Midbrain (tissue), 1 donor: Measurements from ENCODE around the gene KIF3A.

ENCODE experiments used
- DNase-seq: peaks from one replicate; lab custom pipeline; 2025; lab: John Stamatoyannopoulos, UW

The KIF3A gene

DNA sequence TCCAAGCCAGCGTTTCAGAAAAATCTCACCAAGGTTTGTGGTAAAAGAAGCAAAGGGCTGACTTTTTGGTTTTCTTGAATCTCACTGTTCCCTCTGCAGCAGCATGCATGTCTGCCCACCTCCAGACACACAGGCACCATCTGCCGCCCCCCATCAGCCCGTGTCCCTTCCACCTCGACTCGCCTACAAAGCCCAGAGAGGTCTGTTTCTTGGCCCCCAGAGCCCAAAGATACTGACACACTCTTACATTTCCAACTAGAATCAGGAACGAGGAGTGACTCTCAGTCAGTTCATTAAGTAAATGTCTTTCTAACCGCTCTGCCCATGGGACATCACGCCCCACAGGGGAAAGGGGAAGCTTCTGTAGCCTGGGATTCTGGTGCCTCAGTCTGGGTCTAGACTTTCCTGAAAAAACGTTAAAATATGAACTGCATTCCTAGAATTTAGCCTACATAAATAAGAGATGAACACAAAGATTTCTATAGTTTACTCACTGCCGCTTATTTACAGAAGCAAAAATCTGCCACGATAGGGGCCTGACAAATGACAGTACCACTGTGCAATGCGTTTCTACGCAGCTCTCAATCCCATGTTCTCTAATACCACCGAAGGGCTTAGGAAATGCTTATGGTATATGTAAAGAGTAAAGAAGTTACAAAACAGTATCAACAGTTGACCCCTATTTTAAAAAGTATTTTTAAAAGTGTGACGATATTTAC, 59.5 kb downstream of the KIF3A start:
- no peak for DNase-seq

GRCh38 chr5:132677191-132677590, 60.2 kb downstream of the KIF3A start:
- no peak for DNase-seq

DNA sequence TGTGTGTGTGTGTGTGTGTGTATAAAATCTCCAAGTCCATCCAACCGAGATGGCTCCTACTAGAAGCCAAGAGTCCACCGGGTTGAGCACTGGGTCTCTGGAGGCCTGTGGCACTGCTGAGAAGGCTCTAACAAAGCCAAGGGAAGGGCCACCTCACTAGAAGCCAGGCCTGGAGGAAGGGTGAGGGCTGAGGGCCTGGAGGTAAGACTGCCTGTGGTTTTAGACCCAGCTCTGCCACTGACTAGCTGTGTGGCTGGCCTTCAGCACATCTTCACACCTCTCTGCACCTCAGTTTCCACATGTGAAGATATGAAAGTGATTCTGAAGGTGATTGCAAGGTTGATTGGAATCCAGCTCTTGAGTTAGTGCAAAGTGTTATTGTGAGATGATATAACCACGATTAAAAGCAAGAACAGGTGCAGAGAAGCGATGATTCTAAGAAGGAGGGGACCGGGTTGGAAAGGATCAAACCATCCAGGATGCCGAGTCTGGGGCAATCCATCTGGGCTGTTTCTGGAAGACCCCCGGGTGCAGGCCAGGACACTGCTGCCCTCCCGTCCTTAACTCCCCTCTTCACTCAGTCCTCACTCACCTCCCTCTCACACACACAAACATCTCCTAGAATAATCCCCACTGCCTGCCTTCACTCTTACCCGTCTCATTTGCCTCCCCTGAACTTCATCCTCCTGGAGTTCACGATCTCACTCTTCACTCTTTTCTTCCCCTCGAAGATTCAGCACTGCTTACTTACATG, 61.2 kb downstream of the KIF3A start:
- no peak for DNase-seq

GRCh38 chr5:132674671-132675506, 62.5 kb downstream of the KIF3A start:
- no peak for DNase-seq

DNA sequence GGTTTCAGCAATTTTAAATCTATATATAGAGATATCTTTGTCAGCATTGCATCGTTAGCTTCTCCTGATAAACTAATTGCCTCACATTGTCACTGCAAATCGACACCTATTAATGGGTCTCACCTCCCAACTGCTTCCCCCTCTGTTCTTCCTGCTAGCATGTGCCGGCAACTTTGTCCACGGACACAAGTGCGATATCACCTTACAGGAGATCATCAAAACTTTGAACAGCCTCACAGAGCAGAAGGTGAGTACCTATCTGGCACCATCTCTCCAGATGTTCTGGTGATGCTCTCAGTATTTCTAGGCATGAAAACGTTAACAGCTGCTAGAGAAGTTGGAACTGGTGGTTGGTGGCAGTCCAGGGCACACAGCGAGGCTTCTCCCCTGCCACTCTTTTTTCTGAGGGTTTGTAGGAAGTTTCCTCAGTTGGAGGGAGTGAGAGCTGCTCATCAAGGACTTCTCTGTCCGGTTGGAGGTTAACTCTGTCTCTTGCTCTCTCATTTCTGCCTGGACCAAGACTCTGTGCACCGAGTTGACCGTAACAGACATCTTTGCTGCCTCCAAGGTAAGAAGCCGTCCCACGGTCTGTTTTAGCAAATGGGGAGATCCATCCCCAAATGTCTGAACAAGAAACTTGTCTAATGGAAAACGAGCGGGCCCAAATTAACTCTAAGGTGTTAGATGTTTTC, 63.3 kb downstream of the KIF3A start, which contains the start of gene IL4:
Gene IL4 (plus strand): TSS at position 51 of the 692 bp plus-strand sequence. CDS start 62 bp downstream, at position 113.
- no peak for DNase-seq

- no peak for DNase-seq
These were observed 63.9 kb downstream of the KIF3A start for GRCh38 chr5:132673488-132673887.

DNA sequence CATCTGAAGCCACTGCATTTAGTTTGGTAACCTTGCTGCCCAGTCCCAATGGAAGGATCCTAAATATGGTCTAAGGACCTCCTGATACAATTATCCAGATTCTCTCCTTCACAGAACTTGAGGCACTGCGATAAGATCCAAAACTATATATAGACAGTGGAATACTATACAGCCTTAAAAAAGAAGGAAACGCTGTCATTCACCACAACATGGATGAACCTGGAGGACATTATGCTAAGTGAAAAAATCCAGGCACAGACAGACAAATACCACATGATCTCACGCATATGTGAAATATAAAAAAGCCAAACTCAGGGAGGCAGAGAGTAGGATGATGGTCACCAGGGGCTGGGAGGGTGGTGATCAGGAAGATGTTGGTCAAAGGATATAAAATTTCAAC, 66.3 kb downstream of the KIF3A start:
- no peak for DNase-seq

DNA sequence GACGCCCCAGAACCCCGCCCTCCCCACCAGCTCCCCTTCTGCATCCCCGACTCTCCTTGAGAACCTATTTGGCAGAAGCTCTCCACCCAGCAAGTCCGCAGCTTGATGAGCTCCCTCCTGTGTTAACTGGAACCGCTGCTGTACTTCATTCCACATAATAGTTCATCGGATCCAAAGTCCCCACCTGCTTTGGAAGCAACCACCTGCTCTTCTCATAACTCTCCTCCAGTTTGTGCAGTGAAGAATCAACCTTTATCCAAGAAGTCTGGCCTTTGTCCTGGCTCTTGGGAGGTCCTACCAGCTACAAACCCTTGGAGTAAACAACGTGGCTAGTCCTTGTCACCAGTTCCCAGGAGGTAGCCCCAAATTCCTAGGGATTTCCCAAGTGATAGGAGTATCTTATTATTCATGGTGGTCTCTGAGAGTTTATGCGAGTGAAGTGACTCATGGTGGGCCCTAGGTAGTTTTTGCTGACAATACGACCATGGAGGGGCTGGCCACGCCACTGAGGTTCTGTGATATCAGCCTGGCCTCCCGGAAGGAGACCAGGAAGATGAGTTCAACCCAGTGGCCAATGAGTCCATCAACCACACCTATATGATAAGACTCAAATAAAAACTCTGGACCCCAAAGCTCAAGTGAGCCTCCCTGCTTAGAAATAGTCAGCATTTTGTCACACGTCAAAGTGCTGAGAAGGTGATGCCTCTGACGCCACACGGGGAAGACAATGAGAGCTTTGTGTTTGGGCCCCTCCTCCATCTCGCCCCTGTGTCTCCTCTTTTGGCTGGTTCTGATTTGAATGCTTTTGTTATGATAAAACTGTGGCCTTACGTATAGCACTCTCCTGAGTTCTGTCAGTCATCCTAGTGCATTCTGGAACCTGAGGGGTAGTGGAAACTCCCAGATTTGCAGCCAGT, 67.1 kb downstream of the KIF3A start:
- no peak for DNase-seq

- DNase-seq = no peak
These were observed 67.9 kb downstream of the KIF3A start for GRCh38 chr5:132669455-132669820.

- DNase-seq = no peak
These were observed 68.5 kb downstream of the KIF3A start for GRCh38 chr5:132668706-132669454.

DNA sequence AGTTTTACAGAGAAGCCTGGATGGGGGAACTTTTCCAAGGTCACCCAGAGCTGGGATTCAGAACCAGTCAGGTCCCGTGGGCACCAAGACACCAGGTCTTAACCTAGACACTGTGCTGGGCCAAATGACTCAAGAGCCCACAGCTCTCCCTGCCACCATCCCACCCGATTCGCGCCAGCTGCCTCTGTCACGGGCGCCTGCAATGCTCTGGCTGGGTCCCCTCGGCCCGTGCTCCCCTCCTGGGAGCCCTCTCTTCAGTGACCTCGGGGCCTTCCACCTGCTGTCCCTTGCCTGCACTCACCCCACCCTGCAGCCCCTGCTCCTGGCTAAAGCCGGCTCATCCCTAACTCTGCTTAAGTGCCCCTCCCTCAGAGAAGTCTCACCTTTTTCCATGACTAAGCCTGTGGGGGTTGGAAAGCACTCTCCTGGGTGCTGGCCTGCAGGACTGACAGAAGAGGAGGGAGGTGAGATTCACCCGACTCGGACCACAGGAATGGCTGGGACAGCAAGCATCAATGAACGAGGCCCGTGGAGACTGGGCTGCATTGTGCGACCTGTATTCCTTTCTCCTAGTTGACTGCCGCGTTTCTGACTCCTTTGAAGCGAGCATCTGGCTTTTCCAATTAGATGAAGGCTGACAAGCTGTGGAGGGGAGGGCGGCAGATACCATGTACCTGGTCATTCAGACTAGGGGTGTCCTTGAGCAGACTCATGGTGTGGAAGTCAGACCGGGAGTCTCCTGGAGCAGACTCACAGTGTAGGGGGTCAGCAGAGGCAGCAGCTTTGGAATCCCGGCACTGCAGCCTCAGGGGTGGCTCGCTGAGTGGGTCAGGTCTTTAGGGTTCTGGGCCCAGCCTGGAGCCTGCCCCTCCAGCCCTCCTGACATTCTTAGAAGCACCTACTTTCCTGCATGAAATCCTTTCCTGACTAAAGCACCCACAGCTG, 69.3 kb downstream of the KIF3A start:
- DNase-seq = no peak

DNA sequence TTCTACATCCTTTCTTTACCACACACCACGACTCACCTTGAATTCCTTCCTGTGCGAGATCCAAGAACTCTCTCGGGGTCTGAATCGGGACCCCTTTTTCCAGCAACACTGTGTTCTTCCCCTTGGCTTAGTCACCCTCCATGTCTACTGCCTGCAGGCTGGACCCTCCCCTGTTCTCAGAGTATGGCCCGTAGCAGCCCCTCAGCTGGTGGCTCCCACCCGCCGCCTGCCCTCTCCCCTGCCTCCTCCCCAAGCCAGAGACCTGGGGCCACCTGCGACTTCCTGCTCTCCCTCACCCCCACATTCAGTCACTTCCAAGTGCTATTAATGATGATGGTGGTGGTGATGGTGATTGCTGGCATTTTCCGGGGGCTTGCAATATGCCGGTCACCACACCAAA, 70.0 kb downstream of the KIF3A start:
- DNase-seq = no peak

- DNase-seq = no peak
These were observed 70.8 kb downstream of the KIF3A start for GRCh38 chr5:132666310-132667123.

DNA sequence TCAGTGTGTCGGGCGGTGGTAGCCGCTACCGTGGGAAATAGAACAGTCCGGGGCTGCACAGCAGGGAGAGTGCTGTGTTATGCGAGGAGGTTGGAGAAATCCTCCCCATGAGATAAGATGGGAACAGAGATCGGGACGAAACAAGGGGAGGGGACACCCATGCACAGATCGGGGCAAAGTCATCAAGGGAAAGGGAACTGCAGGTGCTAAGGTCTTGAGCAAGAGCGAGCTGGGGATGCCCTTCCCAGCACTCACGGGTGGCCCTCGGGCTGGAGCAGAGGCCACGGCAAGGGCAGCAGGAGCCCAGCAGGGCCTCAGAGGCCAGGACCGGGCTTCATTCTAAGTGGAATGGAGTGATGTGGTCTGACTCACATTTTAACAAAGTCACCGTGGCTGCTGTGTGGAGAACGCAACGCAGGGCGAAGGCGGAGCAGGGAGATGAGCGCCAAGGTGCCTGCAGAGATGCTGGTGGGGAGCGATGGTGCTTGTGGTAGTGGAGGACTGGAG, 71.7 kb downstream of the KIF3A start:
- DNase-seq = no peak

GRCh38 chr5:132664696-132665209, 72.6 kb downstream of the KIF3A start:
- DNase-seq = no peak

DNA sequence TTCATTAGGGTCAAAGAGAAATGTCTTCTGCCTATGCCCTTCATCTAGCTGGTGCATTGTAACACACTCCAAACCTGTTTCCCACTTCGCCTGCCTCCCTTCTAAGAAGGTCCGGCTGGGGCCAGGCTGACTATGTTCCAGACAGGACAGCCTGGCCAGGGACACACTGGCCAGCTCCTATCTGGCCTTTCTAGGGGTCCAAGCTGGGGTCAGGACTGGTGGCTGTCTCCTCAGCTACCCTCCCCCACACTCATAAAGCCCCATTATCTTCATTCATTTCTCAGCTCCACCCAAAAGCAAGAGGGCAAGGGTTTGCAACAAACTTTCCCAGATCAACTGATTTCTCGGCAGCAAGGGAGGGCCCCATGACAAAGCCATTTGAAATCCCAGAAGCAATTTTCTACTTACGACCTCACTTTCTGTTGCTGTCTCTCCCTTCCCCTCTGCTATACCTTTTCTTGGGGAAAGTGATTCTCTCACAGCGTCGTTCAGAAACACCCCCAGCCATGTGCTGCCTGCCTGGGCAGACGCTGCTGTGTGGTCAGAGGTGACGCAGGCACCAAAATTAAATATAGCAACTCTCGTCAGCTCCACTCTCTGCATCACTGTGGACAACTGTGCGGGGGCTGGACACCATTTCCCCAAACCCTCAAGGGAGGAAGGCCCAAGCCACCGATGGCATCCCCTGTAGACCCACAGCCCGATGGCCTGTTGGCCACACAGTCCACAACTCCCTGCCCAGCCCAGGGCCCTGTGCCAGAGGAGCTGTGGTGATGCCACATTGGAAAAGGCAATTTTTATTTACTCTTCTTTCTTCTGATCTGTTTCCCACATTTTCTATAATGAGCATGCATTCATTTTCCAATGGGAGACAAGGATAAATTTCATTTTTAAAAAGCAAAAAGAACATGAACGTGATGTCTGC, 73.3 kb downstream of the KIF3A start:
- no peak for DNase-seq
